ENCODE data around the gene TTC7B. TPM values are rescaled to one million over a fixed set of nuclear protein-coding genes. Genes with fewer than 3 reads are reported as not detected.

The TTC7B gene
- total RNA-seq, 1 experiment from 2014 or later = 70.6 TPM

DNA sequence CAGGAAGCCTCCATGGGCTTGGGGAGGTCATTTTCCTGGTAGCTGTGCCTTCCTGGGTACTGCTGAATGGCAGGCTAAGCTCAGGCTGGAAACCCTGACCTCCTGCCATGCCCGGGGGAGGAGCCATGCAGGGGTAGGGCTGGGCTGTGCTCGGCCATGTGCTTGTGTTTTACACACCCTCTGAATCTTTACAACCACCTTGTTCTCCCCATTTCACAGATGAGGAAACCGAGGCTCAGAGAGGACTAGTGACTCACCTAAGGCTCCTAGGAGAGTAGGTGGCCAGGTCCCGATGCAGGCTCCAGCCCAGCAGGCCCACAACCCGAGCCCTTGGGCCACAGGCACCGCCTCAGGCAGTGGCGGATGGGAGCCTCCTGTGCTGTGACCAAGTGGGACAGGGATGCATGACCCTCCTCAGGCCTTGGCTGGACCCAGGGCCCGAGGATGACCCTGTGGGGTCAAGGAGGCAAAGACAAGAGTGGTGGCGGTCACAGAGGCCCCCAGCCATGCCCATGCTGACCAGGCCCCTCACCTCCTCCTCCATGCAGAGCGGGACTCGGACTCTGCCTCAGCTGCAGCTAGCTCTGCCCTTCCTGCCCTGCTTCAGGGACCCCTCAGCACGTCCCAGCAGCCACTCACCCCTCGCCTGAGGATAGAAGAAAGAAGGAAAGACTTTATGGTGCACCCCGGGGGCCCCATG lies 283.3 kb downstream of the TTC7B start:
- POLR2A ChIA-PET = no interaction called here
- no peaks in the 10 kb centered on the region for H3K79me2 ChIP-seq (ENCODE audit: insufficient read depth, low read length)
- H3K9ac ChIP-seq (ENCODE audit: low read length) = no peak overlapping the region
- intact Hi-C loops (cut with micrococcal nuclease) = no loop called here
- no peaks in the 10 kb centered on the region for H3K36me3 ChIP-seq (ENCODE audit: control insufficient read depth in 1 of 2, insufficient read depth in 2 of 2, low read length in 2 of 2)
- no peaks in the 10 kb centered on the region for H3K4me1 ChIP-seq (ENCODE audit: control insufficient read depth in 1 of 2, insufficient read depth in 2 of 2, low read length in 2 of 2)
- DNase-seq (ENCODE audit: low read depth, low spot score) (no peak), ATAC-seq (no peak)
- no peak overlapping the region for H2AFZ ChIP-seq (ENCODE audit: low read depth, low read length, poor library complexity, severe bottlenecking)
- no TSS peak for BruUV-seq (replicated peaks)
- TF ChIP-seq, protein P1, sequence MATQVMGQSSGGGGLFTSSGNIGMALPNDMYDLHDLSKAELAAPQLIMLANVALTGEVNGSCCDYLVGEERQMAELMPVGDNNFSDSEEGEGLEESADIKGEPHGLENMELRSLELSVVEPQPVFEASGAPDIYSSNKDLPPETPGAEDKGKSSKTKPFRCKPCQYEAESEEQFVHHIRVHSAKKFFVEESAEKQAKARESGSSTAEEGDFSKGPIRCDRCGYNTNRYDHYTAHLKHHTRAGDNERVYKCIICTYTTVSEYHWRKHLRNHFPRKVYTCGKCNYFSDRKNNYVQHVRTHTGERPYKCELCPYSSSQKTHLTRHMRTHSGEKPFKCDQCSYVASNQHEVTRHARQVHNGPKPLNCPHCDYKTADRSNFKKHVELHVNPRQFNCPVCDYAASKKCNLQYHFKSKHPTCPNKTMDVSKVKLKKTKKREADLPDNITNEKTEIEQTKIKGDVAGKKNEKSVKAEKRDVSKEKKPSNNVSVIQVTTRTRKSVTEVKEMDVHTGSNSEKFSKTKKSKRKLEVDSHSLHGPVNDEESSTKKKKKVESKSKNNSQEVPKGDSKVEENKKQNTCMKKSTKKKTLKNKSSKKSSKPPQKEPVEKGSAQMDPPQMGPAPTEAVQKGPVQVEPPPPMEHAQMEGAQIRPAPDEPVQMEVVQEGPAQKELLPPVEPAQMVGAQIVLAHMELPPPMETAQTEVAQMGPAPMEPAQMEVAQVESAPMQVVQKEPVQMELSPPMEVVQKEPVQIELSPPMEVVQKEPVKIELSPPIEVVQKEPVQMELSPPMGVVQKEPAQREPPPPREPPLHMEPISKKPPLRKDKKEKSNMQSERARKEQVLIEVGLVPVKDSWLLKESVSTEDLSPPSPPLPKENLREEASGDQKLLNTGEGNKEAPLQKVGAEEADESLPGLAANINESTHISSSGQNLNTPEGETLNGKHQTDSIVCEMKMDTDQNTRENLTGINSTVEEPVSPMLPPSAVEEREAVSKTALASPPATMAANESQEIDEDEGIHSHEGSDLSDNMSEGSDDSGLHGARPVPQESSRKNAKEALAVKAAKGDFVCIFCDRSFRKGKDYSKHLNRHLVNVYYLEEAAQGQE (IDR thresholded peaks at IDR 0.05; ENCODE audit: low read depth) = no peak
- TF ChIP-seq SIN3A (IDR thresholded peaks at IDR 0.05; ENCODE audit: low read depth) (no peak), POLR2AphosphoS5 (IDR thresholded peaks at IDR 0.05; ENCODE audit: low read depth, low read length) (no peak), CEBPB (IDR thresholded peaks at IDR 0.05; ENCODE audit: low read depth) (no peak), EGR1 (IDR thresholded peaks at IDR 0.05; ENCODE audit: low read depth) (no peak), CBX3 (IDR thresholded peaks at IDR 0.05; ENCODE audit: low read depth) (no peak), TCF7L2 (IDR thresholded peaks at IDR 0.05; ENCODE audit: borderline replicate concordance, extremely low read depth, insufficient read depth, insufficient read length) (no peak), EZH2 (IDR thresholded peaks at IDR 0.05) (no peak), SP1 (IDR thresholded peaks at IDR 0.05; ENCODE audit: low read depth) (no peak), YY1 (IDR thresholded peaks at IDR 0.05; ENCODE audit: extremely low read depth, insufficient replicate concordance, low read depth, low read length) (no peak), ELF1 (IDR thresholded peaks at IDR 0.05; ENCODE audit: borderline replicate concordance, low read depth) (no peak), EZH2phosphoT487 (IDR thresholded peaks at IDR 0.05; ENCODE audit: borderline replicate concordance) (no peak)
- TF ChIP-seq, protein P2, sequence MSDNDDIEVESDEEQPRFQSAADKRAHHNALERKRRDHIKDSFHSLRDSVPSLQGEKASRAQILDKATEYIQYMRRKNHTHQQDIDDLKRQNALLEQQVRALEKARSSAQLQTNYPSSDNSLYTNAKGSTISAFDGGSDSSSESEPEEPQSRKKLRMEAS (IDR thresholded peaks at IDR 0.05) = no peak
- TF ChIP-seq, protein P3, sequence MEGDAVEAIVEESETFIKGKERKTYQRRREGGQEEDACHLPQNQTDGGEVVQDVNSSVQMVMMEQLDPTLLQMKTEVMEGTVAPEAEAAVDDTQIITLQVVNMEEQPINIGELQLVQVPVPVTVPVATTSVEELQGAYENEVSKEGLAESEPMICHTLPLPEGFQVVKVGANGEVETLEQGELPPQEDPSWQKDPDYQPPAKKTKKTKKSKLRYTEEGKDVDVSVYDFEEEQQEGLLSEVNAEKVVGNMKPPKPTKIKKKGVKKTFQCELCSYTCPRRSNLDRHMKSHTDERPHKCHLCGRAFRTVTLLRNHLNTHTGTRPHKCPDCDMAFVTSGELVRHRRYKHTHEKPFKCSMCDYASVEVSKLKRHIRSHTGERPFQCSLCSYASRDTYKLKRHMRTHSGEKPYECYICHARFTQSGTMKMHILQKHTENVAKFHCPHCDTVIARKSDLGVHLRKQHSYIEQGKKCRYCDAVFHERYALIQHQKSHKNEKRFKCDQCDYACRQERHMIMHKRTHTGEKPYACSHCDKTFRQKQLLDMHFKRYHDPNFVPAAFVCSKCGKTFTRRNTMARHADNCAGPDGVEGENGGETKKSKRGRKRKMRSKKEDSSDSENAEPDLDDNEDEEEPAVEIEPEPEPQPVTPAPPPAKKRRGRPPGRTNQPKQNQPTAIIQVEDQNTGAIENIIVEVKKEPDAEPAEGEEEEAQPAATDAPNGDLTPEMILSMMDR (IDR thresholded peaks at IDR 0.05 in 2 of 3, conservative IDR thresholded peaks at IDR 0.05 in 1 of 3; ENCODE audit: borderline replicate concordance in 1 of 3, insufficient read depth in 1 of 3, low read depth in 2 of 3, low read length in 2 of 3) = no peak
- TF ChIP-seq, protein P4, sequence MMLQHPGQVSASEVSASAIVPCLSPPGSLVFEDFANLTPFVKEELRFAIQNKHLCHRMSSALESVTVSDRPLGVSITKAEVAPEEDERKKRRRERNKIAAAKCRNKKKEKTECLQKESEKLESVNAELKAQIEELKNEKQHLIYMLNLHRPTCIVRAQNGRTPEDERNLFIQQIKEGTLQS (IDR thresholded peaks at IDR 0.05) = no peak
- no peaks in the 10 kb centered on the region for H3K9me2 ChIP-seq (ENCODE audit: insufficient read depth)
- H3K4me2 ChIP-seq (ENCODE audit: low read length) = no peak overlapping the region
- no peaks in the 10 kb centered on the region for H3K27me3 ChIP-seq (ENCODE audit: insufficient read depth, low read length)
- no peak overlapping the region for H3K27ac ChIP-seq (ENCODE audit: low read depth, low read length)
- H3K4me3 ChIP-seq (replicated peaks in 1 of 2; ENCODE audit: low read depth in 1 of 2, low read length in 2 of 2) = no peak overlapping the region
- no peaks in the 10 kb centered on the region for H3K9me3 ChIP-seq (ENCODE audit: control insufficient read depth in 1 of 2, insufficient read depth in 1 of 2, low read depth in 1 of 2, low read length in 2 of 2)
- CTCF ChIA-PET = no interaction called here
- no peaks in the 10 kb centered on the region for H4K20me1 ChIP-seq (ENCODE audit: insufficient read depth)
- RAD21 ChIA-PET (ENCODE audit: low non-redundant PET in 1 of 2, low total read pairs in 2 of 2, uncharacterized antibody in 2 of 2, unreplicated experiment in 2 of 2) = no interaction called here
